ENCODE measurements around the gene SMTNL2.

Gene SMTNL2

GRCh38 chr17:4537451-4538235 is 46.7 kb upstream of the SMTNL2 start:
- TF ChIP-seq, protein P1, sequence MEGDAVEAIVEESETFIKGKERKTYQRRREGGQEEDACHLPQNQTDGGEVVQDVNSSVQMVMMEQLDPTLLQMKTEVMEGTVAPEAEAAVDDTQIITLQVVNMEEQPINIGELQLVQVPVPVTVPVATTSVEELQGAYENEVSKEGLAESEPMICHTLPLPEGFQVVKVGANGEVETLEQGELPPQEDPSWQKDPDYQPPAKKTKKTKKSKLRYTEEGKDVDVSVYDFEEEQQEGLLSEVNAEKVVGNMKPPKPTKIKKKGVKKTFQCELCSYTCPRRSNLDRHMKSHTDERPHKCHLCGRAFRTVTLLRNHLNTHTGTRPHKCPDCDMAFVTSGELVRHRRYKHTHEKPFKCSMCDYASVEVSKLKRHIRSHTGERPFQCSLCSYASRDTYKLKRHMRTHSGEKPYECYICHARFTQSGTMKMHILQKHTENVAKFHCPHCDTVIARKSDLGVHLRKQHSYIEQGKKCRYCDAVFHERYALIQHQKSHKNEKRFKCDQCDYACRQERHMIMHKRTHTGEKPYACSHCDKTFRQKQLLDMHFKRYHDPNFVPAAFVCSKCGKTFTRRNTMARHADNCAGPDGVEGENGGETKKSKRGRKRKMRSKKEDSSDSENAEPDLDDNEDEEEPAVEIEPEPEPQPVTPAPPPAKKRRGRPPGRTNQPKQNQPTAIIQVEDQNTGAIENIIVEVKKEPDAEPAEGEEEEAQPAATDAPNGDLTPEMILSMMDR (IDR thresholded peaks at IDR 0.05; ENCODE audit: insufficient read depth, low read length, missing control alignments) = no peak
- CTCF ChIA-PET = interaction anchor here (1.3 kb wide), 1 partner anchor 28 kb away, joined by 7 read pairs; no protein-coding TSS in a partner anchor
- POLR2A ChIA-PET = interaction anchor here (0.8 to 1.2 kb wide), 2 partner anchors 9 to 18 kb away, joined by 3 to 4 read pairs; partner anchors contain the start of gene MYBBP1A
- H3K4me3 ChIP-seq (ENCODE audit: low read depth, low read length) = no peak overlapping the region
- DNase-seq (ENCODE audit: low read depth, low spot score) = no peak

DNA sequence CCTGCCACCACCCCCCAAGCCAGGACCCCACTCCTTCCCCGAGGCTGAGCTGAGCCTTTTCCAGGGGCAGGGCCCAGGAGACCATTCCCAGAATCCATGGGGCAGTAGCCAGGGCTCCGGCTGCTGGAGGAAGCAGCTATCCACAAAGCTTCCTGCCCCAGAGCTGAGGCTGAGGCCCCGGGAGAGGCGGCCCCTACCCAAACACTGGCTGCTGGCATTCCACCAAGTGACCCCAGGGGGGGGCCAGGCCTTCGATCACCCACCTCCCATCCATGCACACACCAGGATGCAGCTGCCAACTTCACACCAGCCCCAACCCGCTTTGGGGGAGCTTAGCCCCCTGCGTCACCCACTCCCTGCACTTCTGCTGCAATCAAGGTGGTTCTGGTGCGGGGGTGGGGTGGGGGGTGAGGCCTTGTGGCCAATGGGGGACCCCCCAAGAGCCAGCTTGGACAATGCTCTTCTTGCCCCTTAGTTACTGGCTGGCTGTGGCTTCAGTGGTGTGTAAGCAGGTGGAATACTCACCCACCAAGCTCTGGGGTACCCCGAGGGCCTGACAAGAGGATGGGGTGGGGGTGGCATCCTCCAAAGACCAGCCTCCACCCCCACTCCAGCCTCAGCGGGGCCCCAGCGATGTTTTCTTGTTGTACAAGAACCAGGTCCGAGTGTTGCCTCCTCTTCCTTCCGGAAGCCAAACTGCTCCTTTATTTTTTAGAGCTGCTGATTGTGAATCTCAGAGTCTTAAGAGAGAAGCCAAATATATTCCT is 45.9 kb upstream of the SMTNL2 start:
- CTCF ChIA-PET = interaction anchor here (1.3 kb wide), 1 partner anchor 27 kb away, joined by 7 read pairs; no protein-coding TSS in a partner anchor
- TF ChIP-seq, protein P1 (IDR thresholded peaks at IDR 0.05; ENCODE audit: insufficient read depth, low read length, missing control alignments) = no peak
- POLR2A ChIA-PET = interaction anchor here (0.8 kb wide), 1 partner anchor 9 kb away, joined by 3 read pairs; no protein-coding TSS in a partner anchor
- H3K4me3 ChIP-seq (ENCODE audit: low read depth, low read length) = no peak overlapping the region
- no peak for DNase-seq (ENCODE audit: low read depth, low spot score)

- no peak for DNase-seq (ENCODE audit: low read depth, low spot score)
- CTCF ChIA-PET = interaction anchor here (1.3 kb wide), 1 partner anchor 27 kb away, joined by 7 read pairs; no protein-coding TSS in a partner anchor
- no peak overlapping the region for H3K4me3 ChIP-seq (ENCODE audit: low read depth, low read length)
- TF ChIP-seq, protein P1 (IDR thresholded peaks at IDR 0.05; ENCODE audit: insufficient read depth, low read length, missing control alignments) = no peak
- POLR2A ChIA-PET = no interaction called here
Measured at GRCh38 chr17:4539025-4539424, 45.3 kb upstream of the SMTNL2 start.

DNA sequence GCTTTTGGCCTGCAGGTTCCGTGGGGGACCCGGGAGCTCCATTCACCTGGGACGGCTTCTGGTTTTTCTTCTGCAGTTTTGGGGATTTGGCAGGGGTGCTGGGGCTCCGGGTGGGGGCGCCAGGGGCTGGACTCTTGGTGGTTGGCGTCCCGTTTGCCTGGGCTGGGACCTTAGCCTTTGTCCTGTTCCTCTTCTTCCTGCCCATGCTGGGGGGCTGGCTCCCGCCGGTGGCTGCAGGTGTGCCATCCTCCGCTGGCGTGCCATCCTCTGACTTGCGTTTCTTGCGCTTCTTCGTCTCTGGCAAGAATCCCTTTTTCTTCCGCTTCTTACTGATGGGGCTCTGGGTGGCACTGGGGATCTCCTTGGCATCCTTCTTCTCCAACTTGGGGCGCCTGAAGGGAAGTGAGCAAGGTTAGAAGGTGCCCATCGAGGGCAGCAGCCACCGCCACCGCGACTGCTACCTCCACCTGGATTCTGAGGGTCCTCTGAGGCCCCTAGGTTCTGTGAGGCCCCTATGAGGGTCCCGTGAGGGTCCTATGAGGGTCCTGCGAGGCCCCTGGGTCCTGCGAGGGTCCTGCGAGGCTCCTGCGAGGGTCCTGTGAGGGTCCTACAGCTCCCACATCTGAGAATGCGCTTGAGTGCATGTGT is 44.6 kb upstream of the SMTNL2 start:
- CTCF ChIA-PET = interaction anchor here (0.6 kb wide), 1 partner anchor 117 kb away, joined by 3 read pairs; no protein-coding TSS in a partner anchor

DNA sequence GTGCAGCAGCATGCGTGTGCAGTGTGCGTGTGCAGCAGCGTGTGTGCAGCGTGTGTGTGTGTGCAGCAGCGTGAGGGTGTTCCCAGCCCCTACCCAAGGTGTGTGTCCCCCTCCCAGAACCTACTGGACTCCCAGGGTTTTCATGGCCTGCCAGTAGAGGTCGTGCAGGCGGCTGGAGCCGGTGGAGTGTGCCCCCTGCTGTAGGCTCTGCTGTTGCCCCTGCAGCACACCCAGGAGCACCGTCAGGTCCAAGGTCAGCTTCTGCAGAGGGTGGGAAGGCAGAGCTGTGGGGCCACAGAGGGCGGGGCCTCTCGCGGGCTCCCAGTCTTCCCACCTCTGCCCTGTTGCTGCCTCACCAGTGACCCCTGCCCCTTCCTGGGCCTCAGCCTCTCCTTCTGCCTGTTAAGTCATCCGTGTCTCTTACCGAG is 44.1 kb upstream of the SMTNL2 start:
- TF ChIP-seq, protein P1 (IDR thresholded peaks at IDR 0.05; ENCODE audit: insufficient read depth, low read length, missing control alignments) = no peak
- CTCF ChIA-PET = interaction anchor here (0.6 to 1.1 kb wide), 2 partner anchors 10 to 118 kb away, joined by 3 read pairs; no protein-coding TSS in a partner anchor
- DNase-seq (ENCODE audit: low read depth, low spot score) = no peak
- POLR2A ChIA-PET = no interaction called here
- no peak overlapping the region for H3K4me3 ChIP-seq (ENCODE audit: low read depth, low read length)

More for the DNA sequence above, 44.6 kb upstream of the SMTNL2 start:
- POLR2A ChIA-PET = no interaction called here
- no peak overlapping the region for H3K4me3 ChIP-seq (ENCODE audit: low read depth, low read length)
- TF ChIP-seq, protein P1 (IDR thresholded peaks at IDR 0.05; ENCODE audit: insufficient read depth, low read length, missing control alignments) = no peak
- DNase-seq (ENCODE audit: low read depth, low spot score) = no peak

Data from AG04449 (cell line).